Stimulated activated effector memory CD8-positive, alpha-beta T cell treated with anti-CD3 and anti-CD28 coated beads, Interleukin-12 subunit alpha, Interleukin-12 subunit beta, amount 100 ng/mL, for 72 hours (primary cell): ENCODE measurements around the gene CERT1.
A peak's percentile ranks its signal among the peaks of the same experiment; 100 is the strongest.
"Not testable (repeated sequence)": the region's sequence is repeated elsewhere in the genome, so short reads cannot be mapped to it uniquely, and the experiment has no call there.

Source experiments
- ATAC-seq: fragments of 150-1000 bp; cut with Tn5 transposase; 2 replicates; pipeline ENCODE4 v1.10.0; 2021
- DNase-seq, 2 donors: peaks; one replicate each; pipeline ENCODE4 v3.0.0; 2021 to 2022; ENCODE audit warnings: low spot score in 2 of 2
- H3K27ac Mint-ChIP-seq: one replicate; pipeline ENCODE4 v1.8.0; 2022; ENCODE audit warnings: mild to moderate bottlenecking, mixed read lengths
- H3K36me3 Mint-ChIP-seq: one replicate; pipeline ENCODE4 v1.8.0; 2022; ENCODE audit warnings: mild to moderate bottlenecking, mixed read lengths
- H3K4me1 Mint-ChIP-seq: one replicate; pipeline ENCODE4 v1.8.0; 2022; ENCODE audit warnings: mixed read lengths
- H3K4me3 Mint-ChIP-seq: one replicate; pipeline ENCODE4 v1.8.0; 2022; ENCODE audit warnings: mild to moderate bottlenecking, mixed read lengths
- H3K9me3 Mint-ChIP-seq: one replicate; pipeline ENCODE4 v1.8.0; 2022; ENCODE audit warnings: mixed read lengths

The CERT1 gene

DNA sequence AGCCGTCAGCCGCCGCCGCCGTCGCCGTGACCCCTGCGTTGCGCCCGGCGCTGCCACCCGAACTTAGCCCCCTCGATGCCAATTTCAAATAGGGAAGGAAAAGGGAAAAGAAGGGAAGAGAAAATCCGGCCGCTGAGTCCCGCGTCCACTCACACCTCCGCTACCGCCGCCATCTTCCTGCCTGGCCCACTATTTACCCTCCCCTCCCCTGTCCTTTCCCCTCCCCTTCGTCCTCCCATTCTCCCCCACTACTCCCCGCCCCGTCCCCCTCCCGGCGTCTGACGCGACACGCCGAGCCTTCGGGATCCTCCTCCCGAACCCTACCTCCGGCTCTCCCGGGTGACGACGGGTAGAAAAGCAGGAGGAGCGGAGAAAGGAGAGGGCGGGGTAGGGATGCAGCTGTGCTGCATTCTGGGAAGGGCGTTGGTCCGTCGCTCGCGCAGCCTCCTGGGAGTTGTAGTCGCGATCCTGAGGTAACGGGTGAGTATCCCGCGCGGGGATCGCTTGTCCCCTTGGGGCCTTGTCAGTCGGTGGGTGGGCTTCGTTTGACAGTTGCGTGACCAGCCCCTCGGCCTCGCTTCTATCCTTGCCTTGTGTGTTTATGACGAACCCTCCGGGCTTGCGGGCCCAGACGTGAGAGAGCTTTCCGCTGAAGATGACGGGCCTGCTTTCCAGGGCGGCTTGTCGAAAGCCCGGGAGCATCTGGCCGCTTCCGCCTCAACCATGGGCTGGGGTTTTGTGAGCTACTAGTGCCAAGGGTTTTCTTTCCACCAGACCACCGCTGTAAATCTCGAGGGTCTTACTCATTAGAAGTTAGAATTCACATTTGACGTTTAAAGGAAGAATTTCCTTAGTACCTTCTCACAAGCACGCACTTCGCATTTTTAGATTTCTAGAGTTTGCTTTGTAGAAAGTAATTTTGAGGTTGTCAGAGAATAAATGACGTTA is at the start of gene CERT1, which contains the start of gene POLK:
TSS of gene CERT1 (minus strand) at position 195 of the 948 bp plus-strand sequence. CDS start 422 bp downstream, outside the sequence.
TSS of gene POLK (plus strand) at position 457 of the 948 bp plus-strand sequence.
- peak; percentile 82 to 95 for DNase-seq
- peak within 1 kb of the TSS; percentile 85 for H3K4me3 Mint-ChIP-seq
- ATAC-seq, result peak; percentile 95
- peaks cover 7% of the 10 kb centered on the region for H3K36me3 Mint-ChIP-seq
- H3K9me3 Mint-ChIP-seq, result no peaks in the 10 kb centered on the region
- peak within 1 kb of the TSS; percentile 92 for H3K27ac Mint-ChIP-seq
- peaks cover 42% of the 10 kb centered on the region for H3K4me1 Mint-ChIP-seq

- H3K4me1 Mint-ChIP-seq, result peaks cover 25% of the 10 kb centered on the region
Measured at GRCh38 chr5:75560655-75561054, 49.2 kb upstream of the CERT1 start.

GRCh38 chr5:75558981-75559632 is 47.7 kb upstream of the CERT1 start:
- peaks cover 11% of the 10 kb centered on the region for H3K4me1 Mint-ChIP-seq
- H3K4me3 Mint-ChIP-seq, result no peak overlapping the region
- no peak for ATAC-seq
- H3K36me3 Mint-ChIP-seq, result peaks cover 69% of the 10 kb centered on the region
- no peak for DNase-seq
- H3K27ac Mint-ChIP-seq, result no peak overlapping the region
- H3K9me3 Mint-ChIP-seq, result peaks cover 12% of the 10 kb centered on the region

More at GRCh38 chr5:75560655-75561054, 49.2 kb upstream of the CERT1 start:
- H3K36me3 Mint-ChIP-seq, result peaks cover 58% of the 10 kb centered on the region
- DNase-seq, H3K27ac Mint-ChIP-seq, ATAC-seq, H3K4me3 Mint-ChIP-seq: not testable (repeated sequence)
- H3K9me3 Mint-ChIP-seq, result peaks cover 16% of the 10 kb centered on the region

GRCh38 chr5:75558221-75558620 is 46.8 kb upstream of the CERT1 start:
- peaks cover 5% of the 10 kb centered on the region for H3K9me3 Mint-ChIP-seq
- ATAC-seq (no peak), DNase-seq (no peak)
- H3K4me3 Mint-ChIP-seq, result no peak overlapping the region
- H3K36me3 Mint-ChIP-seq, result peaks cover 74% of the 10 kb centered on the region
- no peak overlapping the region for H3K27ac Mint-ChIP-seq
- H3K4me1 Mint-ChIP-seq, result peaks cover 8% of the 10 kb centered on the region

DNA sequence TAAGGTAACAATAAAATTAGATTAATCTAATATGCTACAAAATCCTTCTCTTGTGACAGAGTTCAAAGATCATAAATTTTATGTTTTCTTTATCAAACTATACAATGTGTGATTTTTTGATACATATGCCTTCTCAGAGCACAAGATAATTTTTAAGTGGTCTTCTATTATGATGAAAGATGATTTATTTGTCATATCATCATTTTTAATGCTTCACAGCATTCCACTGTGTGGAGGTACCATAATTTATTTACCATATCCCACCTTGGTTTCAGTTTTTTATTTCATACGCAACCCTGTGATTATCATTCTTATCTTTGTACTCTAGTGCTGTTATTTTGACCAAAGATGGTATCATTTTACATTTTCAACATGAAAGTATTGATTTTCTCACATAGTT is 41.9 kb upstream of the CERT1 start:
- H3K4me3 Mint-ChIP-seq, result no peak overlapping the region
- no peaks in the 10 kb centered on the region for H3K4me1 Mint-ChIP-seq
- peaks cover 71% of the 10 kb centered on the region for H3K36me3 Mint-ChIP-seq
- H3K27ac Mint-ChIP-seq, result no peak overlapping the region
- DNase-seq (no peak), ATAC-seq (no peak)
- no peaks in the 10 kb centered on the region for H3K9me3 Mint-ChIP-seq

DNA sequence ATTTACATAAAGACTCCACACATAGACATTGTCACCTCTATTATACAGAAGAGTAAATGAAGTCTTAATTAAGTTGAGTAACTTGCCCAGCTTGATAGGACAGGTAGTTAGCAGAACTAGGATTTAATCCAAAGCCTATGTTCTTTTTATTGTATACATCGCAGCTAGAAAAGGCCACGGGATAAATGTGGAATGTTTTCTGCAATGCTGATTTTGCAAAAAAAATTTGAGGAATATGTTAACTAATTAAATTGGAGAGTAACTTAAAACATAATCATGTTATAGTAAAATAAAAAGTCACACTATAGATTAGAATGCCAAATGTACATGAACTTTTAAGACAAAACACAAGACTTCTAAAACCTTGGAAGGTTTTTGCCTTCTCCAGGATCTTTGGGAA is 41.3 kb upstream of the CERT1 start:
- ATAC-seq (no peak), DNase-seq (no peak)
- H3K4me3 Mint-ChIP-seq, result no peak overlapping the region
- H3K4me1 Mint-ChIP-seq, result no peaks in the 10 kb centered on the region
- H3K36me3 Mint-ChIP-seq, result peaks cover 65% of the 10 kb centered on the region
- H3K27ac Mint-ChIP-seq, result no peak overlapping the region
- H3K9me3 Mint-ChIP-seq, result no peaks in the 10 kb centered on the region

GRCh38 chr5:75551471-75551870 is 40.0 kb upstream of the CERT1 start:
- Mint-ChIP-seq H3K9me3 (no peaks in the 10 kb centered on the region), H3K36me3 (peaks cover 55% of the 10 kb centered on the region)

GRCh38 chr5:75550597-75550996 is 39.2 kb upstream of the CERT1 start:
- H3K9me3 Mint-ChIP-seq, result no peaks in the 10 kb centered on the region
- no peak overlapping the region for H3K4me3 Mint-ChIP-seq
- H3K4me1 Mint-ChIP-seq, result no peaks in the 10 kb centered on the region
- H3K36me3 Mint-ChIP-seq, result peaks cover 47% of the 10 kb centered on the region
- no peak for ATAC-seq
- no peak overlapping the region for H3K27ac Mint-ChIP-seq
- DNase-seq, result no peak

More at GRCh38 chr5:75551471-75551870, 40.0 kb upstream of the CERT1 start:
- Mint-ChIP-seq H3K4me3 (no peak overlapping the region), H3K4me1 (no peaks in the 10 kb centered on the region), H3K27ac (no peak overlapping the region)
- DNase-seq (no peak), ATAC-seq (no peak)

DNA sequence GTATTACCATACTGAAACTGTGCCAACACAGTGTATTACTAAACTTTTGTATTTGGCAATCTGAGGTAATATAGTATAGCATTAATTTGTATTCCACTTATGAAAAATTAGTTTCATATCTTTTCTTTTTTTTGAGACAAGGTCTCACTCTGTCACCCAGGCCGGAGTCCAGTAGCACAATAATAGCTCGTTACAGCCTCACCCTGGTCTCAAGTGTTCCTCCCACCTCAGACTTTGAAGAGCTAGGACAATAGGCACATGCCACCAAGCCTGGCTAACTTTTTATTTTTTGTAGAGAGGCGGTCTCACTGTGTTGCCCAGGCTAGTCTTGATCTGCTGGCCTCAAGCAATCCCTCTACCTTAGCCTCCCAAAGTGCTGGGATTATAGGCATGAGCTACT is 36.4 kb upstream of the CERT1 start:
- H3K4me1 Mint-ChIP-seq, result no peaks in the 10 kb centered on the region
- ATAC-seq (no peak), DNase-seq (no peak)
- H3K9me3 Mint-ChIP-seq, result no peaks in the 10 kb centered on the region
- no peak overlapping the region for H3K27ac Mint-ChIP-seq
- H3K4me3 Mint-ChIP-seq, result no peak overlapping the region
- peaks cover 20% of the 10 kb centered on the region for H3K36me3 Mint-ChIP-seq

- ATAC-seq, result no peak
- Mint-ChIP-seq H3K4me1 (no peaks in the 10 kb centered on the region), H3K4me3 (no peak overlapping the region), H3K27ac (no peak overlapping the region), H3K9me3 (no peaks in the 10 kb centered on the region), H3K36me3 (peaks cover 10% of the 10 kb centered on the region)
- no peak for DNase-seq
Measured at GRCh38 chr5:75546830-75547229, 35.4 kb upstream of the CERT1 start.

GRCh38 chr5:75545131-75545530 is 33.7 kb upstream of the CERT1 start:
- ATAC-seq (no peak), DNase-seq (no peak)
- Mint-ChIP-seq H3K36me3 (peaks cover 7% of the 10 kb centered on the region), H3K9me3 (no peaks in the 10 kb centered on the region), H3K4me3 (no peak overlapping the region), H3K4me1 (no peaks in the 10 kb centered on the region), H3K27ac (no peak overlapping the region)

DNA sequence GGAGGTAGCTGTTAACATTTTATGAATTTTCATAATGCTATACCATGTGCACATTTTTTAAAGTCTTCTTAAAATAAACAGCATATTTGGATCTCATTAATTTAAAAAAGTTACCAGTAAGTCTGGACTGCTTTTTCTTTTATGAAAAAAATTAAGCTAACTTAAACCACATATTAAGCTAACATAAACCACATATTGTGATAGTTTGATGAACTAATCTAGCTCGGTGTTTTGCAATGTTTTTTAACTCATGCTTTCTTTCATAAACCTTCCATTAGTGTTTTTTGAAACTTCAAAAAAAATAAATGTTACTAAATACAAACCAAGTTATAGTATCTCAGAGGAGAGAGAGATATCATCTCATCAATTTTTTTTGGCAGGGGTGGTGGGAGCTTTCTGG is 26.8 kb upstream of the CERT1 start:
- DNase-seq, result no peak
- ATAC-seq, result no peak
- H3K4me3 Mint-ChIP-seq, result no peak overlapping the region
- peaks cover 20% of the 10 kb centered on the region for H3K36me3 Mint-ChIP-seq
- peaks cover 33% of the 10 kb centered on the region for H3K4me1 Mint-ChIP-seq
- peaks cover 5% of the 10 kb centered on the region for H3K9me3 Mint-ChIP-seq
- no peak overlapping the region for H3K27ac Mint-ChIP-seq

- ATAC-seq (no peak), DNase-seq (no peak)
- Mint-ChIP-seq H3K4me1 (peaks cover 35% of the 10 kb centered on the region), H3K4me3 (no peak overlapping the region), H3K27ac (no peak overlapping the region), H3K36me3 (peaks cover 20% of the 10 kb centered on the region), H3K9me3 (peaks cover 5% of the 10 kb centered on the region)
Measured at GRCh38 chr5:75536694-75537360, 25.4 kb upstream of the CERT1 start.

DNA sequence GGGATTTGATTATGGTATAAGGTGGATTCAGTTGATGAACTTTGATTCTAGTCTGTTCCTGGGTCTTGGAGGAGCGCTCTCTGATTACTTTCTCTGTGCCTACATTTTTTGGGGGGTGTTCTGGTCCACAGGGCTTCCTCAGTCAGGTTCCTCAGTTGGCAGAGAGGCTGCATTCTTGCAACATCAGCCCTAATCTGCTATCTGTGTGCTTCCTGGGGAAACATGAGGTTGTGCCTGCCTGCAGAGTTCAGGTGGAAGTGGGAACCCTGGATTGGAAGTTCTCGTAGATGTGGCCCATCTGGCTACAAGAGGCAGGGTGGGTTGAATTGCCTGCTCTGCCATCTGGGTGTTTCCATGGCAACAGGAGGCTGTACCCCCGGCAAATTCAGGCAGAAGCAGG is 24.7 kb upstream of the CERT1 start:
- H3K4me3 Mint-ChIP-seq, result no peak overlapping the region
- peak overlapping the region; percentile 83 for H3K27ac Mint-ChIP-seq
- ATAC-seq (no peak), DNase-seq (no peak)
- peaks cover 35% of the 10 kb centered on the region for H3K4me1 Mint-ChIP-seq
- H3K36me3 Mint-ChIP-seq, result peaks cover 20% of the 10 kb centered on the region
- H3K9me3 Mint-ChIP-seq, result peaks cover 5% of the 10 kb centered on the region

GRCh38 chr5:75534734-75535133 is 23.3 kb upstream of the CERT1 start:
- H3K27ac Mint-ChIP-seq, result no peak overlapping the region
- peaks cover 35% of the 10 kb centered on the region for H3K4me1 Mint-ChIP-seq
- H3K36me3 Mint-ChIP-seq, result peaks cover 17% of the 10 kb centered on the region
- H3K4me3 Mint-ChIP-seq, result no peak overlapping the region
- ATAC-seq (no peak), DNase-seq (no peak)
- peaks cover 5% of the 10 kb centered on the region for H3K9me3 Mint-ChIP-seq
